GM18868 (cell line): ENCODE results near the gene SLC1A3.
"Not testable (repeated sequence)": the region's sequence is repeated elsewhere in the genome, so short reads cannot be mapped to it uniquely, and the experiment has no call there.

Source experiments
- ATAC-seq: cut with Tn5 transposase; IDR thresholded peaks from one replicate; pipeline ENCODE4 v1.9.1; 2021; ENCODE audit warnings: mild to moderate bottlenecking, moderate library complexity; ENCODE audit not compliant: unreplicated experiment

The SLC1A3 gene

DNA sequence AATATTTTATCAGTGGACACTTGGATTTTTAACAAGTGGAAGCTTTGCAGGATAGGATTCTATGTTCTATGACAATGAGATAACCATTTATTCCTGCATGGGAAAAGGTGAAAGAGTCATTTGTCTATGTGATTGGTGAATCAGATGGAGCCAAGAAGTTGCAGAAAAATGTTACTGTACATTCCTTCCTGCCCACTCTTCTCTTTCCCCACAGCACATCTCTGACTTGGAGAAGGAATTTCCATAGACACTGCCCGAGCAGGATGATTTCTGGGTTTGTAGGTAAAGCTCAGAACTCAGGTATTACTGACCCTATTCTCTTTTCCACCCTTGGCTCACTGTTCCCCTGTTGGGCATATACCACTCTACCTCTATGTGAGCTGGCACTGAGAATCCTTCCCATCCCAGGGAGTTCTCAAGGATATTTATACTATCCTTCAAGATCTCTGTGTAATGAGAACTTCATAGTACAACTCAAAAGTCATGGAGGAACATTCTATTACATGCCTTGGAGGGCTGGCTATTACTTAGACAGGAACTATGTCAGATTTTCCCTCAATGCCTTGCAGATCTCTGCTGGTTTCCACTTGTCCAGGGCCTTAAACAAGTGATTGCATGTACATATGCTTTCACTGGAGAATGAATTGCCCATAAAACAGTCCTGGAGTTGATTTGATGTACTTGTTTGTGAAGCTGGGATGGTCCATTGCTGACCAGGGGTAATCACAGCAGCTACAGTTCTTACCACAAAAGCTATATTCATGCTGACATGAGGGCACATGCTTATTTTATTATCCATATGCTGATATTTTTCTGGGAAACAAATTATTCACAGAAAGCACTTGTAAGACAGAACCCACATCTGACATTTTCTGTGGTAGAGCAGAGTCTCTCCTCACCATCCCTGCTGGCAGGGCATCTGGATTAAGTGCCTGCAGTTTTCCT is 24.1 kb downstream of the SLC1A3 start:
- no peak for ATAC-seq

GRCh38 chr5:36631154-36631553 is 24.7 kb downstream of the SLC1A3 start:
- ATAC-seq, result no peak

DNA sequence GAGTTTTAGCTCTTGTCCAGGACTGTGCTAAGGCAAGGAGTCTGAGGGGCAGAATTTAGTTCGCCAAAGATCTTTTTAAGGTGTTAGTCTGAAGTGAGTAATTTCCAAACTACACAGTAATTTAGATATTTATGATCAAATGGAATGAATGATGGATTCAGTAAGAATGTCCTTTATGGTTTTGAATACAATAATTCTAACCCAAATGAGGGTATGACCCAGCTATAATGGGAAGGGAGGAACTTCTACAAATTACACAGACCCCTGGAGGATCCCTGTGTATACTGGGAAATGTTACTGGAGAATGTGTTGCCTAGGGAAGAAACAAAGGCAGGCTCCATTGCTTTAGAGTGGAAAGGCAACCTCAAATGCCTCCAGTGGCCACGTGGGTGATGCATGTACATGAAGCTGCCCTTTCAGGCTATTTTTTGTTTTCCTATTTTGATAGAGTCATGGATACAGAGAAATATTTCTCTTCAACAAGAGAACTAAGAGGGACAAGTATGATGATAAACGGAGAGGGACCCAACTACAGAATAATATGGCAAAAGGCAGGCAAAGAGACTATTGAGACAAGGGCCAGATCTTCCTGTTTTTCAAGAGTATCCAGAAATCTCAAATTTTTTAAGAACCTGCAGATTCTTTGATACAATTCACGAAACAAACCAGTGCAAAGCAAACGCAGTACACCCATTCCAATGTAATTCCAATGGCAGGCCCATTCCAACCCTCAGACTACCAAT is 25.4 kb downstream of the SLC1A3 start:
- ATAC-seq, result no peak

- no peak for ATAC-seq
Measured at GRCh38 chr5:36632363-36632664, 25.9 kb downstream of the SLC1A3 start.

GRCh38 chr5:36635721-36636390 is 29.4 kb downstream of the SLC1A3 start:
- ATAC-seq, result no peak

DNA sequence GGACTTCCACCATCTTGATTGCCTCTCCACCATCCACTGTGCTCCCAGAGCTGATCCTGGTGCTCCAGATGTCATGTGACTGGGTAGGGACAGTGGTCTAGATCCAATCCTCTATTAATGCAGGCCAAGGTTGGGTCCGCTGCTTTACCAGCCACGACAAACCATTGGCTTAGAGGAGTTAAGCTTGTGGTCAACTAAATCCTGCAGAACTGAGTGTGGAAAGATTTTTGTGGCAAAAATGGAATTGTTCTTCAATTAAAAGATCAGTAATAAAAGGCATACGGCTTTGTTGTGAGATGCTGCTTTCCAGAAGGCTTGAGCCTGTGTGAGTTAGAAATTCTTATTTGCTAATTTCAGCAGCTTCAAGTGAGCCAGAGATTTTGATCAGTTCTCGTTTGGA is 30.7 kb downstream of the SLC1A3 start:
- ATAC-seq, result no peak

GRCh38 chr5:36637516-36637915 is 31.1 kb downstream of the SLC1A3 start:
- ATAC-seq, result no peak

- ATAC-seq, result no peak
Measured at GRCh38 chr5:36638056-36638455, 31.6 kb downstream of the SLC1A3 start.

GRCh38 chr5:36640949-36641348 is 34.5 kb downstream of the SLC1A3 start:
- ATAC-seq, result no peak

GRCh38 chr5:36641431-36641830 is 35.0 kb downstream of the SLC1A3 start:
- ATAC-seq, result no peak

DNA sequence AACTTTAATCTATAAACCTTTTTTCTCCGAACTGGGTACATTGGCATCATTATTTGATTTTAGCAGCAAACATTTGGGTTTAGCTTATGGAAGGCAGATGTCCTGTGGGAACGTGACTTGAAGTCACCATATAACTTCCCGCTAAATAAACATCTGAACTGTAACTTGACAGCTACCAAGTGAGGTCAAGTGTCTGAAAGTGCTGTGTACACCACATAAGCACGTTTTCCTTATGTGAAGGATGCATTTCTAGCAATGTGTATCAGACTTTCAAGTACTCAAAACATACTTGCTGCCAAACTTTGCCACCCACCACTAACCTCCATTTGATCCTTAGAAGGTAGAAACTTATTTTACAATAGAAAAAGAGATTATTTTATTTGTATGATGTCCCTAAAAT is 35.7 kb downstream of the SLC1A3 start:
- no peak for ATAC-seq

DNA sequence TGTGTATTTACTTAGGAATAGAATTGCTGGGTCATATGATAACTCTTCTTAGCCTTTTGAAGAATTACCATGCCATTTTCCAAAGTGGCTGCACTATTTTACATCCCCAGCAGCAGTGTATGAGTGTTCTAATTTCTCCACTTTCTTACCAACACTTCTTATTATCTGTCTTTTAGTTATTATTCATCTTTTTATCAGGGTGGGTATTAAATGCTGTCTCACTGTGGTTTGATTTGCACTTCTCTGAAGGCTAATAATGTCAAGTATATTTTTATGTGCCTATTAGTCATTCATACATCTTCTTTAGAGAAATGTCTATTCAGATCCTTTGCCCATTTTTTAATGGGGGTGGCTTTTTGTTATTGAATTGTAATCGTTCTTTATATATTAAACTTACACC is 36.8 kb downstream of the SLC1A3 start:
- ATAC-seq, result no peak

DNA sequence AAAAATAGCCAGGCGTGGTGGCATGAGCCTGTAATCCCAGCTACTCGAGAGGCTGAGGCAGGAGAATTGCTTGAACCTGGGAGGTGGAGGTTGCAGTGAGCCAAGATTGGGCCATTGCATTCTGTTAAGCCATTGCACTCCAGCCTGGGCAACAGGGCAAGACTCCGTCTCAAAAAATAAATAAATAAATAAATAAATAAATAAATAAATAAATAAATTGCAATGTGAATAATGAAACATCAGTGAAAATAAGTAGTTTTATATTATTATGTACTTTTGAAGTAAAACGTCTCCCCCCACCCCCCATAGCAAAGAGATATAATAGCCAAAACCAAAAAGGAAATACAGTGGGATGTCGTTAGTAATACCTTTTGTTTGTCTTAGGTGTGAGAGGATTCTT is 37.4 kb downstream of the SLC1A3 start:
- ATAC-seq, result not testable (repeated sequence)

GRCh38 chr5:36644727-36645126 is 38.3 kb downstream of the SLC1A3 start:
- no peak for ATAC-seq

DNA sequence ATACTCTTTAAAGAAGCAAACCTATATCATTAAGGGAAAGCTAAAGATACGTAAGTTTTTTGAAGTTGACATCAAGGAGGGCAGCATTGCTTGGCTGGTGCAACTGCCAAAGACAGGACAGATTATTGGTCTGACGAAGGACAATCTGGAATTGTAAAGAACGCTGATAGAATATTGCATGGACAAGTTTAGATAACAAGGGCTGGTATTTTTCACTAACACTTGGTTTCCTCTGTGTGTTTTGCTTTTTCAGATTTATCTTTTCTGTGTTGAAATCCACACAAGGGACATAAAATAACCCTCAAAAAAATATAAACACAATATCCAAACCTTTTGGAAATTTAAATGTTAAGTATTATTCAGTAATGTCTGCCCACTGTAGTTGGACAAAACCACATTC is 39.7 kb downstream of the SLC1A3 start:
- ATAC-seq, result no peak

DNA sequence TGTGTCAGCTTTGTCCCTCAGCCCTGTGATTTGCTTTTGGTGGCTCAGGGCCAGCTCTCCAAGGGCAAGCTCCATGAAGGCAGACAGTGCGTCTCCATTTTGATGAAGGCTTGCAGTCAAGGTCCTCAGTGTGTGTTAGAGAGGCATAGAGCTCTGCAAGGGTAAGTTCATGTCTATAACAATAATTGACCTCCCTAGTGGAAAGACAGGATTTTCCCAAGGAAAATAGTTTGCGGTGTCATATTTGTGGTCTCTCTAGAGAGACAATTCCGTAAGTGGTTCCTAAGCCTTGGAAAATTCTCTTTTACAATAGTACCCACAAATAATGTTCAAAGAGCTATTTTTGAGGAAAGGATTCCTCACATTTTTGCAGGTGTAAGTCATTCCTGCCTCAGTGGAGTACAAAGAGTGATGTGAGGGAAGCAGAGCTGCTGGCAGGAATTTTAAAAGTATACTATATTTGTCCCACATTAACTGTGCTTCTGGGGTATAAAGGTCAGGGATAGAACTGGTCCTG is 40.2 kb downstream of the SLC1A3 start:
- no peak for ATAC-seq

DNA sequence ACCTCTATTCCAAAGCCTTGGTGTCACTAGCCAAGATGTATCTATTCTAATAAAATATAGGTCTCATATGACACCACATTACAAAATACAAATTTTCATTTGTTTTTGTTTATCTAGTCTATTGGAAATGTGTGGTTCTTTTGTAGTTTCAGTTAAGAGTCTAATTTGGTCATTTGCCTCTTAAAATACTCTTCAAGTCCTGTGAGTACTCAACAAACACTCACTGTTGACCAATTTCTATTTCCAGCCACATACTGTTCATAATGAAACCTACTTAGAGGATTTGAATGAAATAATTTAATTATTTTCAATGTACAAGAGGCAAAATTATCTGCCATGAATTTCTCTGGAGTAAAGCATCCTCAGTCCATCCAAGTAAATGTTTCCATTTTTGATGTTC is 40.6 kb downstream of the SLC1A3 start:
- peak; percentile 78 for ATAC-seq

DNA sequence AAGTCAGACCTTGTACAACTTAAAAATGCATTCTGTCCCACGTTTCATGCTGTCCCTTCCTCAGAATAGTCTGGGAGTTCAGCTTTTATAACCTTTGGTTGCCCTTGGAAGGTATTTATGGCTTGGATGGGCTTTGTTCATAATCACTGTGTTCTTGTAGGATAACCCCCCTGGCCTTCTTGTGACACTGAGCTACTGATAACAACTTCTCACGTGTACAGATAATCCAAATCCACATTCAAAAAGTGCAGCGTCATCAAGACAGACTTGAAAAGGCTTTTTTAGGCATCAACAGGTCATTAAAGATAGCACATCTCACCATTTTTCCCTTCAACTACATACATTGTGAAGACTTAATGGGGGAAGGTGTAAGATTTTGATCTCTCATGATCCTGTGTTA is 42.0 kb downstream of the SLC1A3 start:
- ATAC-seq, result no peak

GRCh38 chr5:36651761-36652685 is 45.6 kb downstream of the SLC1A3 start:
- no peak for ATAC-seq

DNA sequence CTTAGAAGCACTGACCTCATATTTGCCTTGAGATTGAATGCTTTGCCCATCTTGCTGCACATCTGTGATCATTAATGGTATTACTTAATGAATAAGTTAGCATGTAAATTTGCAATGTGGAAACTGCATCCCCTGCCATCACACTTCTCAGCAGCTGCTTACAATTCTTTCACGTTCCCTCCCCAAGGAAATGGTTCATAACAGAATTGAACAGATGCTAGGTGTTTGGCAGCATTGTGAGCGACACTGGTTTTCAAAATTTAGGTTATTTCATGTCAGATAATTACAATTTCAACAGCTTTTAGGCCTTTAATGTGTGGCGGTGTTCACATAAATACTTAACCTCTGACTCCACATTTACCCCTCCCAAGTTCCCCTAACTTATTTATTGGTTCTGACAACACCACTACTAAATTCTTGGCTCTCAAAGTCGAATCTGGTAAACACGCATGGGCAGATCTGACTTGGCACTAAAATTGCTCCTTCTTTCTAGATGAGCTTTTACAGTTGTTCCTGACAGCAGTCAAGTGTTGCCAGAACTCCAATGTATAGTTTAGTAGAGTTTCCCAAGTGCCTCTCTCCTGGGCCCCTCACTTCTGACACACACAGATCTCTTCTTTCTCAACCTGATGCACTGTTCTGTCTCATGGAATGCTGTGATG is 46.8 kb downstream of the SLC1A3 start:
- ATAC-seq, result no peak
